Vagina (tissue), 2 donors: ENCODE results near the gene TIMM44. TPM values are rescaled to one million over a fixed set of nuclear protein-coding genes. Genes with fewer than 3 reads are reported as not detected.

Experiments
- DNase-seq, 2 donors: peaks; one replicate each; pipeline ENCODE4 v3.0.0-alpha.2; 2017; ENCODE audit errors: extremely low spot score in 2 of 2
- H3K27ac ChIP-seq: fragments of 200-600 bp; sonication (generic); one replicate; pipeline ENCODE4 v1.5.1; 2019
- H3K27me3 ChIP-seq: fragments of 200-600 bp; sonication (generic); one replicate; pipeline ENCODE4 v1.5.1; 2019
- H3K36me3 ChIP-seq, 2 donors: fragments of 200-600 bp; sonication (generic); one replicate each; pipeline ENCODE4 v1.5.1; 2017 to 2019
- H3K4me1 ChIP-seq: fragments of 200-600 bp; sonication (generic); one replicate; pipeline ENCODE4 v1.5.1; 2019
- H3K4me3 ChIP-seq, 2 donors: fragments of 200-600 bp; sonication (generic); 1 replicate in 1 of 2; 2 replicates in 1 of 2; pipeline ENCODE4 v1.5.1; 2016 to 2019
- H3K9me3 ChIP-seq: fragments of 200-600 bp; sonication (generic); one replicate; pipeline ENCODE4 v1.5.1; 2019
- CTCF ChIP-seq, 3 experiments: fragments of 450-650 bp in 2 of 3; fragments of 200-600 bp in 1 of 3; sonication (generic) in 1 of 3; IDR thresholded peaks; one replicate each; pipeline ENCODE4 v1.5.1; 2017 to 2019; ENCODE audit warnings: antibody characterized with exemption in 3 of 3, mild to moderate bottlenecking in 2 of 3, moderate library complexity in 2 of 3
- POLR2A ChIP-seq, 2 donors: fragments of 450-650 bp; IDR thresholded peaks; one replicate each; pipeline ENCODE4 v1.6.1; 2017; ENCODE audit warnings: antibody characterized with exemption in 2 of 2, mild to moderate bottlenecking in 2 of 2, moderate library complexity in 2 of 2
- POLR2AphosphoS5 ChIP-seq, 2 donors: sonication (generic); formaldehyde crosslinking; IDR thresholded peaks; one replicate each; pipeline ENCODE4 v1.9.0; 2017; ENCODE audit warnings: antibody characterized with exemption in 2 of 2, mild to moderate bottlenecking in 2 of 2, low read depth in 1 of 2; ENCODE audit not compliant: insufficient read depth in 1 of 2
- intact Hi-C: fragments of 100-400 bp; cut with DNase I; formaldehyde crosslinking; loops from one replicate; pipeline ENCODE4 v1.15.1; 2023
- total RNA-seq: library from RNA; depleted of rRNA; stranded (reverse); fragments of >200 nt; gene quantifications from one replicate; pipeline ENCODE4 v1.2.3, GENCODE V29; 2016

The TIMM44 gene
- total RNA-seq, 1 donor from 2014 or later: 76.1 TPM

GRCh38 chr19:7887408-7888144, 55.9 kb downstream of the TIMM44 start:
- Histone ChIP-seq H3K9me3 (no peaks in the 10 kb centered on the region), H3K4me3 (peak overlapping the region; percentile 30 to 50), H3K4me1 (peaks cover 15% of the 10 kb centered on the region), H3K27ac (peak overlapping the region; percentile 52), H3K36me3 (no peaks in the 10 kb centered on the region), H3K27me3 (no peaks in the 10 kb centered on the region)
- intact Hi-C loops: no loop called here
- DNase-seq: no peak
- TF ChIP-seq POLR2AphosphoS5 (IDR thresholded peaks at IDR 0.05; ENCODE audit: insufficient read depth in 1 of 2, low read depth in 1 of 2) (no peak), CTCF (IDR thresholded peaks at IDR 0.05) (no peak), POLR2A (IDR thresholded peaks at IDR 0.05) (no peak)

GRCh38 chr19:7885818-7886217, 57.6 kb downstream of the TIMM44 start:
- Histone ChIP-seq H3K9me3 (no peaks in the 10 kb centered on the region), H3K27me3 (no peaks in the 10 kb centered on the region), H3K4me1 (peaks cover 15% of the 10 kb centered on the region), H3K36me3 (no peaks in the 10 kb centered on the region), H3K27ac (no peak overlapping the region), H3K4me3 (no peak overlapping the region)
- intact Hi-C loops: no loop called here
- no peak for TF ChIP-seq POLR2A (IDR thresholded peaks at IDR 0.05)
- TF ChIP-seq POLR2AphosphoS5 (IDR thresholded peaks at IDR 0.05; ENCODE audit: insufficient read depth in 1 of 2, low read depth in 1 of 2): no peak
- TF ChIP-seq CTCF (IDR thresholded peaks at IDR 0.05): no peak
- no peak for DNase-seq

GRCh38 chr19:7883796-7884570, 59.5 kb downstream of the TIMM44 start:
- H3K4me3 ChIP-seq: no peak overlapping the region
- no peak for DNase-seq
- no peak overlapping the region for H3K27ac ChIP-seq
- peaks cover 11% of the 10 kb centered on the region for H3K4me1 ChIP-seq
- intact Hi-C loops: no loop called here
- no peaks in the 10 kb centered on the region for H3K9me3 ChIP-seq
- no peaks in the 10 kb centered on the region for H3K27me3 ChIP-seq
- H3K36me3 ChIP-seq: no peaks in the 10 kb centered on the region
- TF ChIP-seq CTCF (IDR thresholded peaks at IDR 0.05): no peak
- TF ChIP-seq POLR2A (IDR thresholded peaks at IDR 0.05): no peak
- TF ChIP-seq POLR2AphosphoS5 (IDR thresholded peaks at IDR 0.05; ENCODE audit: insufficient read depth in 1 of 2, low read depth in 1 of 2): no peak

- H3K36me3 ChIP-seq: no peaks in the 10 kb centered on the region
These were observed 60.4 kb downstream of the TIMM44 start for GRCh38 chr19:7883105-7883504.

More at GRCh38 chr19:7883105-7883504, 60.4 kb downstream of the TIMM44 start:
- no peak for TF ChIP-seq POLR2AphosphoS5 (IDR thresholded peaks at IDR 0.05; ENCODE audit: insufficient read depth in 1 of 2, low read depth in 1 of 2)
- TF ChIP-seq CTCF (IDR thresholded peaks at IDR 0.05): no peak
- no peak for TF ChIP-seq POLR2A (IDR thresholded peaks at IDR 0.05)
- Histone ChIP-seq H3K27ac (no peak overlapping the region), H3K27me3 (no peaks in the 10 kb centered on the region), H3K9me3 (no peaks in the 10 kb centered on the region), H3K4me1 (peaks cover 2% of the 10 kb centered on the region), H3K4me3 (no peak overlapping the region)
- intact Hi-C loops: no loop called here
- DNase-seq: no peak
